HG02642 (cell line): ENCODE data around the gene FBLN5.

Experiments used
- ATAC-seq: cut with Tn5 transposase; IDR thresholded peaks from one replicate; pipeline ENCODE4 v1.9.1; 2021; ENCODE audit warnings: mild to moderate bottlenecking; ENCODE audit not compliant: unreplicated experiment, poor library complexity

The FBLN5 gene

GRCh38 chr14:91946622-91947474 lies 646 bp downstream of the FBLN5 start:
- no peak for ATAC-seq

- ATAC-seq = no peak
Observed at GRCh38 chr14:91945751-91946621, 1.5 kb downstream of the FBLN5 start.

- ATAC-seq = no peak
Observed at GRCh38 chr14:91942946-91943345, 4.5 kb downstream of the FBLN5 start.

GRCh38 chr14:91942128-91942527 lies 5.4 kb downstream of the FBLN5 start:
- ATAC-seq = no peak

- no peak for ATAC-seq
Observed at GRCh38 chr14:91940209-91940608, 7.3 kb downstream of the FBLN5 start.

GRCh38 chr14:91935586-91935985 lies 11.9 kb downstream of the FBLN5 start:
- no peak for ATAC-seq

GRCh38 chr14:91934554-91935285 lies 12.8 kb downstream of the FBLN5 start:
- ATAC-seq = no peak

GRCh38 chr14:91931478-91932088 lies 15.9 kb downstream of the FBLN5 start:
- ATAC-seq = no peak

GRCh38 chr14:91929700-91930099 lies 17.8 kb downstream of the FBLN5 start:
- no peak for ATAC-seq

- no peak for ATAC-seq
Observed at GRCh38 chr14:91927800-91928199, 19.7 kb downstream of the FBLN5 start.

- no peak for ATAC-seq
Observed at GRCh38 chr14:91927191-91927590, 20.3 kb downstream of the FBLN5 start.

GRCh38 chr14:91926131-91926890 lies 21.2 kb downstream of the FBLN5 start:
- ATAC-seq = no peak

GRCh38 chr14:91925727-91926121 lies 21.8 kb downstream of the FBLN5 start:
- no peak for ATAC-seq

- no peak for ATAC-seq
Observed at GRCh38 chr14:91925001-91925726, 22.3 kb downstream of the FBLN5 start.

- no peak for ATAC-seq
Observed at GRCh38 chr14:91920526-91920925, 27.0 kb downstream of the FBLN5 start.

- ATAC-seq = no peak
Observed at GRCh38 chr14:91919814-91920213, 27.7 kb downstream of the FBLN5 start.

GRCh38 chr14:91918186-91918883 lies 29.2 kb downstream of the FBLN5 start:
- no peak for ATAC-seq

- no peak for ATAC-seq
Observed at GRCh38 chr14:91912035-91912434, 35.5 kb downstream of the FBLN5 start.
